ENCODE measurements around the gene PAPOLA.
"Not testable (repeated sequence)": the region's sequence is repeated elsewhere in the genome, so short reads cannot be mapped to it uniquely, and the experiment has no call there.

The PAPOLA gene

DNA sequence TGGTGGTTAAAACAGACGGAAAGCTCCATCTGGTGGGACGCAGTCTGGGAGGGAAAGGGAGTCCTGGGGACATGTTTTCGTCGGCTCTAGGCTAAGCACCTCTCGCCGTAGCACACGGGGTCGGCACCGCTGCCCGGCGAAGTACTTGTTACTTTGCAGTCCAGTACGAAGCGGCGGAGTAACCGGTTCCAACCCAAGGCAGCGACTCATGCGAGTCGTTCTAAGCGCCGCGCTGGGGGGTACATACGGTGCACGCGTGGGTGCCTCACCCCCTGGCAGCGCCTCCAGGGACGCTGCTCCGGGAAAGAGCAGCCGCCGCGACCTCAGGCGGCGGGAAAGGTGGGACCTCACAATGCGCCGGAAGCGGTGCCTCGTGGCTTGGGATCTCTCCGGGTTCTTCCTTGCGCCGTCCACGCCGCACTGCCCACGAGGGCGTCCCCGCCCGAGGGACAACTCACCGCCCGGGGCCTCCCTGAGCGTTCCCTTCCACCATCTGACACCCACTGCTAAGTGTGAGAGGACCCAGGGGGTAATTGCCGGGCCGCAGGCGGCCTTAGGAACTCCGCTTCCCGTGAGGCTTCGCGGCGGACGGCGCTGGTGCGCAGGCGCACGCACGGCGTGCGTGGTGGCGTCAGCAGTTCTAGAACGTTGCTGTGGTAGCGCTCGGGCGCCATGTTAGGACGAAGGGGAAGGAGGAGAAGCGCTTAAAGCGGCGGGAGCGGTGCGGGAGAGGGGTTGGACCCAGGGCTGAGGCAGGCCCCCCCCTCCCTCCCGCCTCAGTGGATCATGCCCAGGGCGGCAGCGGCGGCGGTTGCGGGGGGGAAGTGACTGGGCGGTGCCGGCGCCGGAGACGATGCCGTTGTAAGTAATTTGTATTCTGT lies at the start of gene PAPOLA:
TSS of gene PAPOLA (plus strand) at position 643 of the 881 bp plus-strand sequence. CDS start at position 854, 211 bp downstream.
- peak; percentile 93 for DNase-seq

DNA sequence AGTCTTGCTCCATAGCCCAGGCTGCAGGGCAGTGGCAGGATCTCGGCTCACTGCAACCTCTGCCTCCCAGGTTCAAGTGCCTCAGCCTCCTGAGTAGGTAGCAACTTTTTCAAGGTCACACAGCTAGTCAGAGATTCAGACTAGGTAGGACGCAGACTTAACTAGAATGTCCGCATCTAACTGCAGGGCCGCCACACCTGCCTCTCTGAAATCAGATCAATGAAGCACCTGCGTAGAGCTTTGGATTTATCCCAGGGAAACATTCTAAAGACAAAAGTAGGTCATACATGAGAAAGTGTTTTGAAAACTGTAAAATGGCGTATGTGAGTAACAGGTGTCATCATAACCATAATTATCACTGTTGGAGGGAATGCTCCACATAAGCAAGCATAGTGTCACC lies 49.5 kb upstream of the PAPOLA start:
- DNase-seq: no peak

DNA sequence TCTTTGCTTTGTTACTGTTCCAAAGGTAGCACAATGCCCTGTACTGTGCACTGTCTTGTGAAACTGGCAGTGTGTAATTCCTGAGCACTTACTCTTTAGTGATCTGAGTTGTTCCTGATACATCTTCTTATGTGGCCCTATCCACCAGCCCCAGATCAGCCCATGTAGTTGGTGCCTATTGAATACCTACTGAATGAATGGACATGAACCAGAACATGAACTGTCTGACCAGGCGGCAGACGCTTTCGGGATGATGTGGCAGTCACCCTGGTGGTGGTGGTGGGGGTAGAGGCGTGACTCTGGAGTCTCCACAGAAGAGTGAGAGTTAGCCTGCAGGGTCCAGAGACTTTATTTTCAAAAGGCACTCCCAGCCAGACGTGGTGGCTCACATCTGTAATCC lies 46.6 kb upstream of the PAPOLA start:
- DNase-seq: peak; percentile 17

DNA sequence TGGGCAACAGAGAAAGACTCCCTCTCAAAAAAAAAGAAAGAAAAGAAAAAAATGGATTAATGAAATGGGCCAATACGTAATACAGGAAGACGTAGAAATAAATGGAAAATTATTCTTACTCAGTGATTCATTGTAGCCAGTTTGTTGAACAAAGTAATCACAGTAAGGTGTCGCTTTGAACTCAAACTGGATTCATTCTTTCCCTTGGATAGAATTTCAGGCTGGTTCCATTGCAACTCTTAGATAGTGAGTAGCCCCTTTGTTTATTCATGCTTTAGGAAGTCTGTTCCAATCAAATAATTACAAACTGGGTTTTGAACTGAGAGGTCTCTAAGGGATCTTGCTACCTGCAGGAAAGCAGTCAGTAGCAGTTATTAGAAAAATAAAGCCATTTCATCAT lies 42.3 kb upstream of the PAPOLA start:
- DNase-seq: no peak

DNA sequence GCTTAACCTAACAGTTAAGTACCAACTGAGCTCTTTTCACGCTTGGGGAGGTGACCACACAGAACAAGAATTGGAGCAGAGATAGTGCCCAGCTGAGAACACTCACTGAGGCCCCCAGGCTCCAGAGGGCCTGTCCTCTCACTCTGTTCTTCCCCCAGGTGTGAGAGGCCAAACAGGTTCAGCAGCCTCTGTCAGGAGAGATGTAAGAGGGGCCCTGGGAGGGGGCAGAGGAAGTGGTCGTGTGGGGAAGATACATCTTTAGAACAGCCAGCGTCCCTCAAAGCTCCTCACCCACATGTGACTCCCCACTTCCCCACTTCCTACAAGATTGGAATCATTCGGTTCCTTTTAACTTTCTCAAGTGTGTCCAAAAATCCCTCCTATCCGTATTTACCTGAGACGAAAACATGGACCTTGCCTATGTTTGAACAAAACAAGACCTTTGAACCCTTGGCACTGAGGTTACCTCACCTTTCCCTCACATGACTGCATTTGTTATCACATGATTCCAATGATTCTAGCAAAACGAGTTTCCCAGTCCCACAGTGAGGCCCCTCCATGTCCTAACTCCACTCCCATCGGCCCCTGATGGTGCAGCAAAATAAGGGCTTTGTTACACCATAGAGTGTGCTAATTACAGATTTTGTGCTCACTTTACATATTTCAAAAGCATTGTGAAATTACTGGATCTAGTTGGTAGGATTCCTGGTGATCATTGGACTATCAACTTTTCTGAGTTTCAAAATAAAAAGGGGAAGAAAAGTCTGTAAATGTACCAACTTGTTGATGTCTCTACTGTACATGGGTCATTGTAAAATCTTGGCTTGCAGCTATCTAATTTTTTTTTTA lies 40.0 kb upstream of the PAPOLA start:
- no peak for DNase-seq

DNA sequence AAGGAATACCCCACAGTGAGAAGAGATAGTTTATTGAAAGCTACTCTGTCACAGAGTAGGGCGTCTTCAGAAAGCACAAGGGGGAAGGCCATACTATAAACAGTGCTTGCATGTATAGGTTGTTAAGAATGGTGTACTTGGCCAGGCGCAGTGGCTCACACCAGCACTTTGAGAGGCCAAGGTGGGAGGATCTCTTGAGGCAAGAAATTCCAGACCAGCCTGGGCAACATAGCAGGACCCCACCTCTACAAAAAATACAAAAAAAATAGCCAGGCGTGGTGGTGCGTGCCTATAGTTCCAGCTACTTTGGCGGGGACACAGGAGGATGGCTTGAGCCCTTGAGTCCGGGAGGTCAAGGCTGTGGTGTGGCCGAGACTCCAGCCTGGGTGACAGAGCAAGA lies 38.0 kb upstream of the PAPOLA start:
- no peak for DNase-seq

DNA sequence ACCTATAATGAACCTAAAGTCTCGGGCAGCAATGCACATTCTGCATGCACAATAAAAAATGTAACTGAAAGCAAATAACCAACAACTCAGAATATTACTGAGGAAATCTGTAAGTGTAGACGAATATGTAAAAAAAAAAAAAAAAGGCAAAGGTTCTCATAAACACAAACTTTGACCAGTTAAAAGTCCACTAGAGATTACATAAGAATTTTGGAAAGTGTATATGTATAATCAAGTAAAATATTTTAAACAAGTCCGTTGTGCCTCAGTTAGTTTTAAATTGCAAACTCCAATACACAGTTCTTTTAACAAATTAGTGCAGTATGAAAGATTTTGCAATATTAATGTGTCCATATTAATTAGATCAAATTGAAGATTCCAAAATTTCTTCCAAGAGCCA lies 35.3 kb upstream of the PAPOLA start:
- no peak for DNase-seq

DNA sequence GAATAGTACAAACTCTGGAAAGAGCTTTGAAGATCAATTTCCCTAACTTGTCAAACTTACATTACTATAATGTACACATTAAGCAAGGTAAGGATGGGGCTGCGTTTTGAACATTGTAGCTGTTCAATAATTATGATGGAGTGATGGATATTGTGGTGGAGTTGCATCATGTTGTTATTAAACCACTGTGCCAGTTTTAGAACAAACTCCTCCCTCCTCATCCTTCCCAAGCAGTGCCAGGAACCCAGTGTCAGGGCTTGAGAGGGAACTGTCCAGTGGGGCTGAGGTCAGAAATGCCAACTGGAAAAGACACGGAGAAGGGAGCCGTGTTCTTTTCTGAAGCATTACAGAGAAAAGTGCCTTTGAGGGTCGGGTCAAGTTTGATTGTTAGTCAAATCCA lies 31.9 kb upstream of the PAPOLA start:
- DNase-seq: no peak

DNA sequence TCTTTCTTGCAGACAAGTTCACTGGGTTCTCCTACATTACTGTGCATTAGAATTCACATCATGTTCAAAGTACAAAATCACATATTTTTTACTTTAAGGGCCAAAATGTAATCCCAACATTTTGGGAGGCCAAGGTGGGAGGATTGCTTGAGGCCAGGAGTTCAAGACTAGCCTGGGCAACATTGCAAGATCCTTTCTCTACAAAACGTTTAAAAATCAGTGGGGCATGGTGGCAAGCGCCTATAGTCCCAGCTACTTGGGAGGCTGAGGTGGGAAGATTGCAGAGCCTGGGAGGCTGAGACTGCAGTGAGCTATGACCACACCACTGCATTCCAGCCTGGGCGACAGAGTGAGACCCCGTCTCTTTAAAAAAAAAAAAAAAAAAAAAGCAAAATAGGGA lies 31.2 kb upstream of the PAPOLA start:
- not testable (repeated sequence) for DNase-seq

DNA sequence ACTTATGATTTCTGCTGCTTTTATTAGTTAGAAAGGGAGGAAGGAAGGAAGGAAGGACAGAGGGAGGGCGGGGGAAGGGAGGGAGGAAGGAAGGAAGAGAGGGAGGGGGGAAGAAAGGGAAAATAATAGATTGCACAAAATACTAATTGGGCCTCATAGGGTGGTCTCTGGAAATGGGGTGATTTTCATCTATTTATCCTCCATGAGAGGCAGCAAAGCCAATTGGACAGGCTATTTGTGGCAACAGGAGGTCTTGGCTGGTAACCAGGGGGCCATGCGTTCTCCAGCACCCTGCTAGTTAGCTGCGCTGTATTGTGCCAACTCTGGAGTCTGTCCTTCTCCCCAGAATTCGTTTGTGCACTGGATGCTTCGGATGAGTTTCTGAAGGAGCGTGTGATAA lies 24.1 kb upstream of the PAPOLA start:
- no peak for DNase-seq

DNA sequence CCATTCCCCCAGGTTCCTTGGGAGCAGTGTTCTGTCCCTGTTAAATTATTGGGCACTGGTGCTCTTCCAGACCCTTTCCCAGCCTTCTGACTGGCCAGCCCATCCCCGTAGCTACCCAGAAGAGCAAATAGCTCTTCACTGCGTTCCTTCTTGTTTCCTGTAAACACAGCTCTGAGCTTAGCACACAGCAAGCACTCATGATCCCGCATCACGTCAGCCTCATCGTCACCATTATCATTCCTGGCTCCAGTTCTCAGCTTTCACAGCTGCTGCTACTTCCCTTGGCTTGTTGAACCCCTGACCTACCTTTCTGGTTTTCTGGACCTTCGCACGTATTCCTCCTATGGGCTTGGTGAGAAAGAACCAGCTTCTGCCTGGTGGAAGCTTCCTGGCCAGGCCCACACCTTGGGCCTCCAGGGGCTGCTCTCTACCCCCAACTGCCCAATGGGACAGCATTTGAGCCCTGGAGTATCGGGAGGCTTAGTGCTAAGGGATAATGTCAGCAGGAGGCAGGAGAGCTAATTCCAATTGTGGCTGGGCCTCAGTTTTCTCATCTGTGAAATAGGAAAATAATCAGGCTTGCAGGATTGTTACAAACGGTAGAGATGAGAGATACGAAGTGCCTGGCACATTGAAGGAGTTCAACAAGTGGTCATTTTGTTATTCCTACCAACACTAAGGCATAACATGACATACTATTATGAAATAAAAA lies 22.6 kb upstream of the PAPOLA start:
- DNase-seq: no peak

DNA sequence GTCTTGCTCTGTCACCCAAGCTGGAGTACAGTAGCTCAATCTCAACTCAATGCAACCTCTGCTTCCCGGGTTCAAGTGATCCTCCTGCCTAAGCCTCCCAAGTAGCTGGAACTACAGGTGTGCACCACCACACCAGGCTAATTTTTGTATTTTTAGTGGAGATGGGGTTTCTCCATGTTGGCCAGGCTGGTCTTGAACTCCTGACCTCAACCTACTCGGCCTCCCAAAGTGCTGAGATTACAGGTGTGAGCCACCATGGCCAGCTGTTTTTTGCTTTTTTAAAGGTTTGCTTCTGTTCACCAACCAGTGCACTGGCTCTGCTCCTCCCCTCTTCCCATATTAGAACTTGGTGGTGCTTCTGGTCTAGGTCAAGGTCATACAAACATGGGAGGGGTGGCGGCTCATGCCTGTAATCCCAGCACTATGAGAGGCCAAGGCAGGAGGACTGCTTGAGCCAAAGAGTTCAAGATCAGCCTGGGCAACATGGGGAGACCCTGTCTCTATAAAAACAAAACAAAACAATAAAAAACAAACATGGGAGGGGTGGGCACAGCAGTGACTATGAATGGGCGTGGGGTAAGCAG lies 20.4 kb upstream of the PAPOLA start:
- DNase-seq: no peak

DNA sequence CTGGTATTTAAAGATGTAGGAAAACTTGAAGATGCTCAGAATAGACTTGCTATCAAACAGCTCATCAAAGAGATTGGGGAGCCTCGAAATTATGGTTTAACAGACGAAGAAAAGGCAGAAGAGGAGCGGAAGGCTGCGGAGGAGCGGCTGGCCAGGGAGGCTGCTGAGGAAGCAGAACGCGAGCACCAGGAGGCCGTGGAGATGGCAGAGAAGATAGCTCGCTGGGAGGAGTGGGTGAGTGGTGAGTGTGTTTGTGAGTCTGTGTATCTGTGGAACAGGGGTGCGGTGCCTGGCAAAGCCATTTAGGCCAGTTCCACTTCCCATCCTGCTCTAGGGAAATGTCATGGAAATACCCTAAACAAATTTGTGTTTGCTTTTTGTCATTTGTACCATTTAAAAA lies 19.2 kb upstream of the PAPOLA start:
- no peak for DNase-seq

DNA sequence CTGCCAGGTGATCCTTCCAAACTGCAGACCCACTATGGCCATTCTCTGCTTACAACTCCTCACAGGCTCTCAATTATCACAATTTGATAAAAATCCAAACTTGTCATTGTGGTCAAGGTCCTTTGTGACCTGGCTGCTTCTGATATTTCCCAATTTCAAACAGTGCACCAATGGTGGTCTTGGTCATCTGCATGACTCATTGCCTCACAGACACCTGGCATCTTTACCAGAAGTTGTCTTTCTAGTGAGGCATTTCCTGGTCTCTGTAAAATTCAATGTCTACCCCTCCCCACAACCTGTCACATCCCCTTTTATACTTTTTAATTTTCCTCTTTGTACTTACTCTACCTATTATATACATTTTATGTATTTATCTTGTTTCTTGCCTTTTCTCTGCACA lies 17.8 kb upstream of the PAPOLA start:
- no peak for DNase-seq

DNA sequence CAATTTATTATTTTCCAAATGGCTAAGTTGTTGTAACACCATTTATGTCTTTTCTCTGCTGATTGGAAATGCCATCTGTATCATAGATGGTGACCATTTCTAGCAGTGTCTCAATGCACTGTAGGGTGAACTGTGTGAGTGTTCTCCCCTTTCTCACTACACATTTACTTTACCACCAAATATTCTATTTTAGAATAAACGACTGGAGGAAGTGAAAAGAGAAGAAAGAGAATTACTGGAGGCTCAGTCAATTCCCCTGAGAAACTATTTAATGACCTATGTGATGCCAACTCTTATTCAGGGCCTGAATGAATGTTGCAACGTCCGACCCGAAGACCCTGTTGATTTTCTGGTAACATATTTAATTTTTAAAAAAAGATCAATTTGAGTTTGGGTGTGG lies 15.5 kb upstream of the PAPOLA start:
- DNase-seq: no peak

DNA sequence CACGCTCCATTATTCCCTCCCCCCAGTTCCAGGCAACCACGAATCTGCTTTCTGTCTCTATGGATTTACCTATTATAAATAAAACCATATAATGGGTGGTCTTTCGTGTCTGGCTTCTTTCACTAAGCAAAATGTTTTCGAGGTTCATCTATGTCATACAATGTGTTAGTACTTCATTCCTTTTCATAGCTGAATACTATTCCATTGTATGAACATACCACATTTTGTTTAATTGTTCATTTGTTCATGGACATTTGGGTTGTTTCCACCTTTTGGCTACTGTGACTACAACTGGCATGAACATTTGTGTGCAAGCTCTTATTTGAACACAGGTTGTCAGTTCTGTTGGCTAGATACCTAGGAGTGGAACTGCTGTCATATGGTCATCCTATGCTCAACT lies 12.9 kb upstream of the PAPOLA start:
- no peak for DNase-seq

DNA sequence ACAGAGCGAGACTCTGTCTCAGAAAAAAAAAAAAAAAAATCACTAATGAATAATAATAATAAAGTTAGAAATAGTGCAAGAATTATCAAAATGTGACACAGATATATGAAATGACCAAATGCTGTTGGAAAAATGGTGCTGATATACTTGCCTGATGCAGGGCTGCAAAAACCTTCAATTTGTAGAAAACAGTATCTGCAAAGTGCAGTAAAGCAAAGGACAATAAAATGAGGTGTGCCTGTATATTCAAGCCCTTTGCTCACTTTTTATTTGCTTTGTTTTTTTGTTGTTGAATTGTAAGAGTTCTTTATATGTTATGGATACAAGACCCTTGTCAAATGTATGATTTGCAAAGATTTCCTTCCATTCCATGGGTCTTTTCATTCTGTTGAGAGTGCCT lies 9.0 kb upstream of the PAPOLA start:
- no peak for DNase-seq

DNA sequence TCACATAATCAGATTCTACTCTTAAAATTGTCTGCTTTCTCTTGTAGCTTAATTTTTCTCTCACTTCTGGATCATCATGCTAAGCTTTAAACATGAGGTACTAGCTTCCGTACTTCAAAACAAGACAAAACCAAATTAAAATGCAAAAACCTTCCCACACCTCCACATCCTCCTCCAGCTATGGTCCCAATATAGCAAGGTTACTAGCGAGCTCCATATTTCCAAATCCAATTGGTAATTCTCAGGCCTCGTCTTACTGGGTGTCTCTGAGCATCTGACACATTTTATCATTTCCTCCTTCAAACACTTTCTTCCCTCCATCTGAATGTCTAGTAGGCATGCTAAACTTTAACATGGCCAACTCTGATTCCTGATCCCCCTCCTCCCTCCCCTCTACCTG lies 7.9 kb upstream of the PAPOLA start:
- no peak for DNase-seq

DNA sequence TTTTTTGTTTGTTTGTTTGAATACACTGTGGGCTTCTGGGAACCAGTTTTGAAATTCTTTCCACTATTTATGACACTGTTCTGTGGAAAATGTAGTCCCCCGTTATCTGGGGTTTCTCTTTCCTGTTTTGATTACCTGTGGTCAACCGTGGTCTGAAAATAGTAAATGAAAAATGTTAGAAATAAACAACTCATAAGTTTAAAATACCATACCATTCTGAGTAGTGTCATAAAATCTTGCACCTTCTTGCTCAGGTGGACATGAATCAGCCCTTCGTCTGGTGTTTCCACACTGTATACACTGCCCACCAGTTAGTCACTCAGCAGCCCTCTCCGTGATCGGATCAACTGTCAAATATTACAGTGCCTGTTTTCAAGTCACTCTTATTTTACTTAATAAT lies 5.1 kb upstream of the PAPOLA start:
- DNase-seq: no peak

DNA sequence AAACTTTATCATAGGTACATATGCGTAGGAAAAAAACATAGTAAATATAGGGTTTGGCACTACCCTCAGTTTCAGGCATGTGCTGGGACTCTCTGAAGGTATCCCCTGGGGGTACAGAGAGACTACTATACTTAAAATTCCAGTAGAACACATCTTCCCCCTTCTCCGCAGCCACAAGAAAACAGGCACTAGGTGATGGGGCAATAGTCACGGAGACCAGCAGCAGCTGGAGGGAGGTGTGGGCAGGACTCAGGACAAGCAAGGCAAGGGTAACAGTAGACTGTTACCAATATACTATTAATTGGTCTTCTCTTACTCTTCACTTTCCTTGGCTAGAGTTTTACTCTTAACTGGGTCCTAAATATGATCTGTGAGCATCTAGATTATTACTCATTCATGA lies 4.6 kb upstream of the PAPOLA start:
- DNase-seq: no peak

DNA sequence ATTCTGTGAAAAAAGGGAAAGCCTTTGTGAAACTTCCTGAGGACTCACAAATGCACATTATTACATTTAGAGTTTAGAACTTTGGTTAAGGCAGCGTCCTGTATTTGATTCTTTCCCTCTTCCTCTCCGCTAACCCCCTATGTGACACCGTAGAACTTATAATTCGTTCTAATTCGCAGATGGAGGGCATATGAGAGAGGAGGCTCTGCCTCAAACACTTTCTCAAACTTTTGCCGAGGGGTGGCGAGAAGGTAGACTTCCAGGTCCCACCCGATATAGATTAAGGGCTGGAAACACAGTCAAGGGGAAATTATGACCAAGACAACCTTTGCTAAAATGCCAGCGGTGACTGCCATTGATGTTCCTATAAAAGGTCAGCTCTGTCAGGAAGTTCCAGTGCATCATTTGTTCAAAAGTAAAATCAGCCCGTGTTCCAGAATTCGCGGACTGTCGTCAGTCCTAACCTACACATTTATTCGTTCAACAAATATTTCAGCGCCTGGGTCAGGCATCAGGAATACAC lies 904 bp upstream of the PAPOLA start:
- DNase-seq: no peak

DNA sequence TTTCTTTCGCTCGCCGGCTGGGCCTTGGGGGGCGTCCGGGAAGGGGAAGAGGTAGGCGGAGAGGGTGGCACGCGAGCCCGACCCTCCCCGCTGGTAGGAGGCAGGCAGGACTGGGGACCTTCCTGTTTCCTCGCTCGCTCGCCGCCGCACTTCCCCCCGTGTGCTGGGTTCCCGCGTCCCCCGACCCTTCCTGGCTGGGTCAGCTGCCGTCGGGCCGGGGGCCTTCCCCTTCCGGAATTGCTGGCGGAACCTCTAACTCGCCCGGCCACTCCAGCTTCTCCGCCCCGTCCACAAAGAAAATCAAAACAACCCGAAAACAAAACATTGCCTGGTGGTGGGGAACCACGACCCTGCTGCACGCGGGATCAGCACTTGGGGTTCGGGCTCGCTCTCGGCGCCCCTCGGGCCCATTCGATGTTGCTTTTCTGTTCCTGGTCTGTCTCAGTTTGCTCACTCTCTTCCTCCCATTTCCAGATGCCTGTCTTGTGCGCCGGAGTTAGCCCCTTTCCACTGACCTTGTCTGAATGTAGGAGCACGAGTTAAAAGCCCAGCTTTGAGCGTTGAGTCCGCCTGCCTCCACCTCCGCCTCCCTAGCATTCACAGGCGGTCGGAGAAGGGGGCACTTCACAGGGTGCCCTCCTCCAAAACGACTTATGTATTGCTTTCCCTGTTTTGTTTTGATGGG lies 581 bp downstream of the PAPOLA start:
- DNase-seq: peak; percentile 39
